Fibroblast of mammary gland (primary cell): Measurements from ENCODE around the gene CACNG4.

Experiments
- DNase-seq: peaks from one replicate; pipeline ENCODE4 v3.0.0-alpha.2; 2010; ENCODE audit warnings: low read depth
- H3K4me3 ChIP-seq: 2 replicates; pipeline ENCODE4 v1.5.1; 2011; ENCODE audit warnings: low read depth, mild to moderate bottlenecking, low read length, moderate library complexity; ENCODE audit not compliant: control insufficient read depth
- TF ChIP-seq, protein P1 (sequence below): conservative IDR thresholded peaks from 2 replicates; pipeline ENCODE4 v1.5.1; 2011; ENCODE audit warnings: low read depth, low read length, inconsistent platforms; ENCODE audit not compliant: control insufficient read depth, insufficient read depth

CACNG4 gene

DNA sequence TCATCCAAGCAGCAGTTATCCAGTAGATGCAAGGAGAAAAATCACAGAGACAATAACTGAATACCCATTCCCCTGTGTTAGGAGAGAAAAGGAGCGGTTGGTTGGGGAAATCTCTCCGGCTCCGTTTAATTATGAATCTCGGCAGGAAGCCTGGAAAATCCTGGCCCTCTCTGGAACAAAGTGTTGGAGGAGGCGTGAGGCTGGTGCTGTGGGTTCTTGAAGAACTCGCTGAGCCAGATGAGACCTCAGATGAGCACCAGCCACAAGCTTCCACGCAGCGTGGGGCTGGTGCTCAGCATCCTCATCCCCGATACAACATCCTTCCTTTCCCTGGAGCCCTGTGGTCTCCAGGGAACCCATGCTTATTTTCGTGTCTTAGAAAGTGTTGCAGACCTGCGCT lies 39.7 kb downstream of the CACNG4 start:
- TF ChIP-seq, protein P1, sequence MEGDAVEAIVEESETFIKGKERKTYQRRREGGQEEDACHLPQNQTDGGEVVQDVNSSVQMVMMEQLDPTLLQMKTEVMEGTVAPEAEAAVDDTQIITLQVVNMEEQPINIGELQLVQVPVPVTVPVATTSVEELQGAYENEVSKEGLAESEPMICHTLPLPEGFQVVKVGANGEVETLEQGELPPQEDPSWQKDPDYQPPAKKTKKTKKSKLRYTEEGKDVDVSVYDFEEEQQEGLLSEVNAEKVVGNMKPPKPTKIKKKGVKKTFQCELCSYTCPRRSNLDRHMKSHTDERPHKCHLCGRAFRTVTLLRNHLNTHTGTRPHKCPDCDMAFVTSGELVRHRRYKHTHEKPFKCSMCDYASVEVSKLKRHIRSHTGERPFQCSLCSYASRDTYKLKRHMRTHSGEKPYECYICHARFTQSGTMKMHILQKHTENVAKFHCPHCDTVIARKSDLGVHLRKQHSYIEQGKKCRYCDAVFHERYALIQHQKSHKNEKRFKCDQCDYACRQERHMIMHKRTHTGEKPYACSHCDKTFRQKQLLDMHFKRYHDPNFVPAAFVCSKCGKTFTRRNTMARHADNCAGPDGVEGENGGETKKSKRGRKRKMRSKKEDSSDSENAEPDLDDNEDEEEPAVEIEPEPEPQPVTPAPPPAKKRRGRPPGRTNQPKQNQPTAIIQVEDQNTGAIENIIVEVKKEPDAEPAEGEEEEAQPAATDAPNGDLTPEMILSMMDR = no peak
- DNase-seq = no peak
- H3K4me3 ChIP-seq = no peak overlapping the region

DNA sequence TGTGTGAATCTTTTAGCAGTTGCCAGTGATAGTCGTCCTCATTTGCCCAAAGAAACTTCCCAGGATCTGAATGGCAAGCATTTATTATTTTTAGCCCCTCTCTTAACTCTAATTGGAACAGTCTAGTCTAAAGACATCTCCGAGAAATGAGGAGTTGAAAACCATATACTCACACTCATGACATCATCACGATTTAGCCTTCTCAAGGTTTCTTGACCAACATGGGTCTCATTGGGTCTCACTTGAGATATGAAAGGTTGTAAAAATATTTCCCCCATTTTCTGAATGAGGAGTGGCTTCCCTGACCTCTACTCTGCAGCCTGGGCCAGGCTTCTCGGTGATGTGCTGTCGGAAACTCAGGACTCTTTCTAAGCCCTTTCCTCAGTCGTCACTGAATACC lies 42.8 kb downstream of the CACNG4 start:
- DNase-seq = no peak
- TF ChIP-seq, protein P1 = no peak
- no peak overlapping the region for H3K4me3 ChIP-seq

DNA sequence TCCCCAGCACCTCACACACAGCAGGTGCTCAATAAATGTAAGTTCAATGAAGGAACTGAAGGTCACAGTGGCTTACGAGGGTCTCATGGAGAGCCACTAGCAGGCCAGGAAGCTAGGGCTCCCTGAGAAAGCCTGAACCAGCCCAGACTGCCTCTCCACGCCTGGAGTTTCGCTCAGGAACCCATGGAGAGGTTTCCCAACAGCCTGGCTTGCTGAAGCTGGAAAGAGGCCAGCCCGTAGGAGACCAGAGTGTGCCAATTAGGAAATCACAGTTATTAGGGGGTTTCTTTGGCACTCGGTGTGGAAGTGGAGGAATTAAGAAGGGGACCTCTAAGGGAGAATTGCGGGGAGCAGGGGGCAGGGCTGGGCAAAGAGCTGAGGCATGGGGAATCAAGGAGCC lies 43.6 kb downstream of the CACNG4 start:
- TF ChIP-seq, protein P1 = no peak

DNA sequence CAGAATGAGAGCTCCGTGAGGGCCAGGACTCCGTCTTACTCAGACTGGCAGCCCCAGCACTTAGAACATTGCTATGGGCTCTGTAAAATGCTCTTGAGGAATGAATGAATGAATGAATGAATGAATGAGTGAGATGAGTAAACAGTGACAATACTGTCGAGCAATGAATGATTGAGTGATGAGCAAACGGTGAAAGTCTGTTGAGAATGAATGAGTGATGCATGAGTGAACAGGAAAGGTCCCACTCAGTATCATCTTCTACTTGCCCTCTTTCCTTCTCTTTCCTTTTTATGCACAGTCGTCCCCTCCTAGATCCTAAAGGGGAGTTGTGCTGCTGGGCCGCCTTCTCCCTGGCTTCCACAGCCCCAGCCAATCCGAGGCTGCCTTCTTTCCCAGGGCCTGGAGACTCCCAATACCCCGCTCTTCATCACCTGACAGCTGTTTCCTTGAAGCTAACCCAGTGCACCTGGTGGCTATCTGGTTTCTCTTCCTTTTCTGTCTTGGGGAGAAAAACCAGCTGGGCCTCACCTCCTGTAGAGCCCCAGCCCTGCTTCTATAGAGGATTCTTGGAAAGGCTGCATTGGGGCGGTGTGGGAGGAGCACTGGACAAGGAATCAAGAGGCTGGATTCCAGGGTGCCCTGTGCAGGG lies 47.1 kb downstream of the CACNG4 start:
- no peak overlapping the region for H3K4me3 ChIP-seq
- DNase-seq = no peak
- TF ChIP-seq, protein P1 = no peak

More for the DNA sequence above, 43.6 kb downstream of the CACNG4 start:
- no peak overlapping the region for H3K4me3 ChIP-seq
- no peak for DNase-seq

DNA sequence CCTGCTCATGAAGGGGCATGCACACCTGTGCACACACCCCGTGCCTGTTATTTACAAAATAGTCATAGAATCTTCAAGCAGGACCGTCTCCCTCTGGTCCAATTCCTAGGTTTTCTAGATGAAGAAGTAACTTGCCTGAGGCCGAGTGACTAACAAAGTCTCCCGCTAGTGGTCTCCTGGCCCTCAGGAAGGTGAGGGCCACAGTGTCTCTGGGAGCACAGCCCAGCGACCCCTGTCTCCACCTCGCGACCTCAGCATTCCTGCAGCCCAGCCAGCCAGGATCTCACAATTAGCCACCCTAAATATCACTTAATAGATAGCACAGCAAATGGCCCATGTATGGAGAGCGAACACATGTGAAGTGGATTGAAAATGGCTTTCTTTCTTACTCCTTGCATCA lies 49.4 kb downstream of the CACNG4 start:
- TF ChIP-seq, protein P1 = no peak
- no peak overlapping the region for H3K4me3 ChIP-seq
- no peak for DNase-seq

DNA sequence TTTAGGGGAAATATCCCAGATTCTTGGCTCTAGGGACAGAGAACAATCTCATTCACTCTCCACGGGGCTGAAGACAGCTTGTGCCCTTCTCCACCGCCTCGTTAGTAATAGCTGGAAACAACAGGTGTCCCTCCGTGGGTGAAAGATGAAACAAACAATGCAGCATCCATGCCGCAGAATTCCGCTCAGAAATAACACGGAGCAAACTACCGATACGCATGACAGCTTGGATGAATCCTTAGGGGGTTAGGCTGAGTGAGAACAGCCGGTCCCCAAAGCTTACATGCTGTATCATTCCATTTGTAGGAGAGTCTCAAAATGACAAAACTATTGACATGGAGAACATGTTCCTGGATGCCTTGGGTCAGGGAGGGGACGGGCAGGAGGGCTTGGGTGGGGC lies 50.5 kb downstream of the CACNG4 start:
- H3K4me3 ChIP-seq = no peak overlapping the region
- DNase-seq = no peak
- TF ChIP-seq, protein P1 = no peak
